Gastroesophageal sphincter (tissue), 3 donors: ENCODE measurements around the gene ABCG4.

Experiments
- CTCF ChIP-seq, 4 experiments: fragments of 200-600 bp in 2 of 4; fragments of 450-650 bp in 2 of 4; sonication (generic) in 1 of 4; IDR thresholded peaks; one replicate each; pipeline ENCODE4 v1.5.1; 2017 to 2019; ENCODE audit warnings: antibody characterized with exemption in 4 of 4, mild to moderate bottlenecking in 2 of 4, moderate library complexity in 2 of 4
- EP300 ChIP-seq: sonication (generic); formaldehyde crosslinking; IDR thresholded peaks from one replicate; pipeline ENCODE4 v1.6.1; 2017; ENCODE audit warnings: antibody characterized with exemption, mild to moderate bottlenecking
- POLR2A ChIP-seq, 2 donors: fragments of 450-650 bp; IDR thresholded peaks; one replicate each; pipeline ENCODE4 v1.6.1; 2017; ENCODE audit warnings: antibody characterized with exemption in 2 of 2, mild to moderate bottlenecking in 2 of 2, moderate library complexity in 1 of 2
- POLR2AphosphoS5 ChIP-seq: sonication (generic); formaldehyde crosslinking; IDR thresholded peaks from one replicate; pipeline ENCODE4 v1.6.1; 2017; ENCODE audit warnings: antibody characterized with exemption

DNA sequence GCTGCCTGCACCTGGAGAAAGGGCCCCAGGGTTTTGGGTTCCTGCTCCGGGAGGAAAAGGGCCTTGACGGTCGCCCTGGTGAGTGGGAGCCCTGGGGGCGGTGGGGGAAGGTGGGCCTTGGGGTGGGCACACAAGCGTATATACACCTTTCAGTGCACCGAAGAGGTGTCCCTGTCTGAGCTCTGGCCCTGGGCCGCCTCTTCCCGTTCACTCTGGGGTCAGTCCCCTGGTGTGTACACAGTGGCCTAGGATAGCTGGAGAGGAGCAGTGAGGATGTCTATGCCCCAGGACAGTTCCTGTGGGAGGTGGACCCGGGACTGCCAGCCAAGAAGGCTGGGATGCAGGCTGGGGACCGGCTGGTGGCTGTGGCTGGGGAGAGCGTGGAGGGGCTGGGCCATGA, 39.2 kb downstream of the ABCG4 start:
- TF ChIP-seq CTCF (IDR thresholded peaks at IDR 0.05) (no peak), POLR2AphosphoS5 (no peak), POLR2A (IDR thresholded peaks at IDR 0.05) (no peak), EP300 (no peak)
